Gastrocnemius medialis (tissue), 4 donors: ENCODE data around the gene ASAP2. TPM values are rescaled to one million over a fixed set of nuclear protein-coding genes. Genes with fewer than 3 reads are reported as not detected.

Source experiments
- ATAC-seq, 2 donors: fragments of 150-250 bp; one replicate each; pipeline ENCODE4 v1.9.1; 2016
- DNase-seq, 2 donors: peaks; one replicate each; pipeline ENCODE4 v3.0.0-alpha.2; 2019
- H3K27ac ChIP-seq, 4 donors: fragments of 200-600 bp; sonication (generic); 1 replicate in 1 of 4; 2 replicates in 3 of 4; pipeline ENCODE4 v1.5.1; 2016 to 2018; ENCODE audit warnings: mild to moderate bottlenecking in 2 of 4, moderate library complexity in 1 of 4
- H3K27me3 ChIP-seq, 3 donors: fragments of 200-600 bp; sonication (generic) in 2 of 3; 1 replicate in 1 of 3; 2 replicates in 2 of 3; pipeline versions ENCODE4 v1.5.1 to v1.6.0; 2016 to 2019; ENCODE audit warnings: mild to moderate bottlenecking in 1 of 3, moderate library complexity in 1 of 3
- H3K36me3 ChIP-seq, 2 donors: fragments of 200-600 bp; sonication (generic) in 1 of 2; one replicate each; pipeline ENCODE4 v1.5.1; 2017 to 2018
- H3K4me1 ChIP-seq, 2 donors: fragments of 200-600 bp; sonication (generic) in 1 of 2; one replicate each; pipeline ENCODE4 v1.5.1; 2016 to 2017; ENCODE audit warnings: mild to moderate bottlenecking in 2 of 2
- H3K4me3 ChIP-seq, 4 donors: fragments of 200-600 bp; sonication (generic) in 3 of 4; 1 replicate in 1 of 4; 2 replicates in 3 of 4; pipeline ENCODE4 v1.5.1; 2016 to 2019; ENCODE audit warnings: mild to moderate bottlenecking in 2 of 4
- H3K9me3 ChIP-seq, 3 donors: fragments of 200-600 bp; sonication (generic) in 2 of 3; 1 replicate in 1 of 3; 2 replicates in 2 of 3; pipeline ENCODE4 v1.5.1; 2016 to 2019
- CTCF ChIP-seq, 5 experiments: fragments of 450-650 bp in 3 of 5; fragments of 200-600 bp in 2 of 5; sonication (generic) in 2 of 5; IDR thresholded peaks in 4 of 5; conservative IDR thresholded peaks in 1 of 5; 1 replicate in 4 of 5; 2 replicates in 1 of 5; pipeline ENCODE4 v1.5.1; 2016 to 2019; ENCODE audit warnings: antibody characterized with exemption in 5 of 5, mild to moderate bottlenecking in 3 of 5, moderate library complexity in 3 of 5
- POLR2A ChIP-seq, 2 donors: fragments of 450-650 bp; IDR thresholded peaks; one replicate each; pipeline ENCODE4 v1.6.1; 2017; ENCODE audit warnings: antibody characterized with exemption in 2 of 2, mild to moderate bottlenecking in 2 of 2, moderate library complexity in 2 of 2
- in situ Hi-C, 4 donors: fragments of 200-750 bp; cut with MboI; loops; one replicate each; pipeline versions ENCODE4 v1.15.0 to v1.8.0; 2017; ENCODE audit warnings: low sequenced_read_pairs in 4 of 4
- intact Hi-C: fragments of 100-400 bp; cut with DNase I; formaldehyde crosslinking; loops from one replicate; pipeline ENCODE4 v1.15.1; 2023; ENCODE audit warnings: low total_unique reads
- total RNA-seq, 4 donors: library from RNA; depleted of rRNA; stranded (reverse); fragments of >200 nt; gene quantifications; one replicate each; pipeline versions ENCODE4 v1.1.0 to v1.2.3, GENCODE V29; 2016

Gene ASAP2
- total RNA-seq, 4 donors from 2014 or later, result 1.9 to 4.0 (median 3.4) TPM

DNA sequence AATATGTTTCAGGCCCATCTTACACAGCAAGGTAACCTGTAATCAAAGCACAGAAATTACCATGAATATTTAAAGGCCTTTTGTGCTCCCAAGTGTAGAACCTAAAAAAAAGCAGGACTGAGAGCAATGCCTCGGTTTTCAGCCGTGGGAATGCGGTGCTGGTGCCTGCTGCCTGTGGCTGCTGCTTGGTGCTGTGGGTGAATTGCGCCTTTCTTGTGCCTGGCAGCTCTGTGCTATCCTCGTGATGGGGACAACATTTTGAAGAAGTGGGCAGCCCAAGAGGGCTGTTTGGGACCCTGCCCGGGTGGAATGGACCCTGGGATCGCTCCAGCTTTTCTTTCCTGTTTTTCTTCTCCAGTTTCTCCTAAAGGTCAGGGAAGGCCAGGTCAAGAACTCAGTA, 91.2 kb downstream of the ASAP2 start:
- H3K4me1 ChIP-seq, result peaks cover 3 to 6% of the 10 kb centered on the region in 2 donors
- in situ Hi-C loops, result no loop called here
- no peak overlapping the region for H3K27ac ChIP-seq

GRCh38 chr2:9298583-9298982, 92.0 kb downstream of the ASAP2 start:
- TF ChIP-seq CTCF (IDR thresholded peaks at IDR 0.05 in 4 of 5, conservative IDR thresholded peaks at IDR 0.05 in 1 of 5) (no peak), POLR2A (IDR thresholded peaks at IDR 0.05) (no peak)
- no peaks in the 10 kb centered on the region for H3K36me3 ChIP-seq
- no peaks in the 10 kb centered on the region for H3K9me3 ChIP-seq
- intact Hi-C loops, result no loop called here
- peaks cover 3 to 4% of the 10 kb centered on the region in 2 donors for H3K4me1 ChIP-seq
- H3K27me3 ChIP-seq, result no peaks in the 10 kb centered on the region
- no peak overlapping the region for H3K27ac ChIP-seq
- ATAC-seq (no peak), DNase-seq (no peak)
- no peak overlapping the region for H3K4me3 ChIP-seq
- in situ Hi-C loops, result no loop called here

More for the DNA sequence above, 91.2 kb downstream of the ASAP2 start:
- ATAC-seq, result no peak
- DNase-seq, result no peak
- no peak overlapping the region for H3K4me3 ChIP-seq
- no peak for TF ChIP-seq POLR2A (IDR thresholded peaks at IDR 0.05)
- TF ChIP-seq CTCF (IDR thresholded peaks at IDR 0.05 in 4 of 5, conservative IDR thresholded peaks at IDR 0.05 in 1 of 5), result no peak
- no peaks in the 10 kb centered on the region for H3K36me3 ChIP-seq
- intact Hi-C loops, result no loop called here
- no peaks in the 10 kb centered on the region for H3K27me3 ChIP-seq
- H3K9me3 ChIP-seq, result no peaks in the 10 kb centered on the region

GRCh38 chr2:9299161-9300100, 92.8 kb downstream of the ASAP2 start:
- no peaks in the 10 kb centered on the region for H3K36me3 ChIP-seq
- in situ Hi-C loops (no loop called here), intact Hi-C loops (no loop called here)
- ATAC-seq (no peak), DNase-seq (no peak)
- no peak for TF ChIP-seq CTCF (IDR thresholded peaks at IDR 0.05 in 4 of 5, conservative IDR thresholded peaks at IDR 0.05 in 1 of 5)
- TF ChIP-seq POLR2A (IDR thresholded peaks at IDR 0.05), result no peak
- H3K27me3 ChIP-seq, result no peaks in the 10 kb centered on the region
- no peak overlapping the region for H3K4me3 ChIP-seq
- H3K9me3 ChIP-seq, result no peaks in the 10 kb centered on the region
- H3K4me1 ChIP-seq, result peaks cover 10 to 12% of the 10 kb centered on the region in 2 donors
- H3K27ac ChIP-seq, result peak overlapping the region in 1 of 4 donors; percentile 6

DNA sequence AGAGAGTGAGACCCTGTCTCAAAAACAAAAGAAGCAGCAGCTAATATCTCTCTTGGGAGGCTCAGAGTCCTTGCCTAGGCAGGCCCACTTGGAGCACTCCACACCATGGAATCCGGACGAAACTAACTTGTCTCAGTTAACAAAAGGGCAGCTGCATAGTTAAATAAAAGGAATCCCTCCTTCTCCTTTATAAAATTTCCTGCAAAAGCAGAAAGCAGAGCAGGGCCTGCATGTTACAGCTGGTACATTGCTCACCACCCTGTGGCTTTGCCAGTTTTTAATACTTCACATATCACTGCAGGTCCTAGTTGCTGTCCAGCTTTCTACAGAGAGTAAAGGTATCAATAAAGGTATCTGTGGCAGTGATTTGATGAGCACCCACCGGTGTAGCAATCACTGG, 93.6 kb downstream of the ASAP2 start:
- no peaks in the 10 kb centered on the region for H3K27me3 ChIP-seq
- TF ChIP-seq POLR2A (IDR thresholded peaks at IDR 0.05) (no peak), CTCF (IDR thresholded peaks at IDR 0.05 in 4 of 5, conservative IDR thresholded peaks at IDR 0.05 in 1 of 5) (no peak)
- intact Hi-C loops, result no loop called here
- peaks cover 11 to 12% of the 10 kb centered on the region in 2 donors for H3K4me1 ChIP-seq
- H3K9me3 ChIP-seq, result no peaks in the 10 kb centered on the region
- in situ Hi-C loops, result no loop called here
- no peak overlapping the region for H3K4me3 ChIP-seq
- no peak for ATAC-seq
- H3K27ac ChIP-seq, result no peak overlapping the region
- H3K36me3 ChIP-seq, result no peaks in the 10 kb centered on the region
- DNase-seq, result no peak
